Amygdala (tissue), 56 donors: ENCODE measurements around the gene AKR1C4.

ENCODE experiments used
- DNase-seq, 56 donors: peaks; one replicate each; lab custom pipeline; 2025; lab: John Stamatoyannopoulos, UW

Gene AKR1C4

GRCh38 chr10:5265139-5265538 lies 68.5 kb downstream of the AKR1C4 start:
- DNase-seq = no peak

GRCh38 chr10:5266351-5266750 lies 69.7 kb downstream of the AKR1C4 start:
- DNase-seq = no peak

GRCh38 chr10:5266804-5267203 lies 70.2 kb downstream of the AKR1C4 start:
- DNase-seq = no peak

- DNase-seq = no peak
Observed at GRCh38 chr10:5268234-5268633, 71.6 kb downstream of the AKR1C4 start.
